Loucy (cell line): ENCODE data around the gene ACE.

Source experiments
- CTCF ChIP-seq: fragments of 200-600 bp; sonication (generic); conservative IDR thresholded peaks from 2 replicates; pipeline ENCODE4 v1.5.1; 2014; ENCODE audit warnings: mild to moderate bottlenecking, antibody characterized with exemption, low read length
- EZH2phosphoT487 ChIP-seq: fragments of 200-600 bp; IDR thresholded peaks from 2 replicates; pipeline ENCODE4 v1.6.1; 2018; ENCODE audit warnings: antibody characterized with exemption, mild to moderate bottlenecking, moderate library complexity, borderline replicate concordance

- TF ChIP-seq CTCF (no peak), EZH2phosphoT487 (no peak)
These were observed 37.6 kb downstream of the ACE start for GRCh38 chr17:63514477-63514876.
